Astrocyte of the cerebellum (primary cell): ENCODE measurements around the gene RPS6KA2.

Source experiments
- DNase-seq: peaks from one replicate; pipeline ENCODE4 v3.0.0-alpha.2; 2011; ENCODE audit warnings: low read depth
- H3K4me3 ChIP-seq: 2 replicates; pipeline ENCODE4 v1.5.1; 2011; ENCODE audit warnings: mild to moderate bottlenecking, low read depth, low read length, moderate library complexity
- in situ Hi-C: cut with HindIII; loops from 2 replicates; pipeline ENCODE4 v1.10.0; 2017; ENCODE audit warnings: low sequenced_read_pairs
- TF ChIP-seq, protein P1 (sequence below): IDR thresholded peaks from 2 replicates; pipeline ENCODE4 v1.5.1; 2012; ENCODE audit warnings: low read length, low read depth, moderate library complexity, mild to moderate bottlenecking; ENCODE audit errors: missing control alignments

Gene RPS6KA2

DNA sequence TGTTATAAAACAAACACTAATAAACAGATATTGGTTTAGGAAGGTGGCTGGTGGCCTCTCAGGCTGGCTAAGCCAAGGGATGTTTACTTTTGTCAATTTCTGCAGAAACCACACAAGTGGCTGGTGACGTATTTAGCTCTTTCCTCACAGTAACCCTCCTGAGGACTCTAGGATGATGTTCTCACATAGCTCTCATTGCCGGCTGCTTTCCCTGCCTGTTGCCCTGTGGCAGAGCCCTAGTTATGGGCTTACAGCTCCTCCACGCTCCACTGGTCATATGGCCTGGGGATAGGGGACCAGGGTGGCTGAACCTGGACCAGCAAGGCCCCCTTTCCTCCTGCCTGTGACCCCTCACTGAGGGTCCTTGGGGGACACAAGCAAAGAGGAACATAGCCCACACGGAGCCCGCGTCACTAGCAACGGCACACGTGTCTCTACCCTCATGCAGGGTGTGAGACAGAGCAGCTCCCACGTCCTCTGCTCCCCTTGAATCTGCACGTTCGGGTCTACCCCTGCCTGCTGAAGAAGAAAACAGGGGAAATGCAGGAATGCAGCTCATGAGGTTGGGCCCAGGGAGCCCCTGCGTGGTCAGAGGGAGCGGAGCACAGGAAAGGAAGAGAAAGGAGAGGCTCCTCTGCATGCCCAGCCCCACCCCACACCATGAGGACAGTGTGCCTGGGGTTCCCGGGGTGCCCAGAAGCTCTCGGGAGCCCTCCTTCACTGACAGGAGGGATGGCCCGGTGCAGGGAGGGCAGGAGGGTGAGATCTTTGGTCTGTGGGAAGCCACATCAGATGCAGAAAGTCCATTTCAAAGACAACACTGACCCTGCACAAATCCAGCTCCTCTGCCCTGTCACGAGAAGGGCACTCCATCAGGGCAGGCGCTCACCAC, 54.4 kb downstream of the RPS6KA2 start:
- no peak for DNase-seq
- no peak overlapping the region for H3K4me3 ChIP-seq
- TF ChIP-seq, protein P1, sequence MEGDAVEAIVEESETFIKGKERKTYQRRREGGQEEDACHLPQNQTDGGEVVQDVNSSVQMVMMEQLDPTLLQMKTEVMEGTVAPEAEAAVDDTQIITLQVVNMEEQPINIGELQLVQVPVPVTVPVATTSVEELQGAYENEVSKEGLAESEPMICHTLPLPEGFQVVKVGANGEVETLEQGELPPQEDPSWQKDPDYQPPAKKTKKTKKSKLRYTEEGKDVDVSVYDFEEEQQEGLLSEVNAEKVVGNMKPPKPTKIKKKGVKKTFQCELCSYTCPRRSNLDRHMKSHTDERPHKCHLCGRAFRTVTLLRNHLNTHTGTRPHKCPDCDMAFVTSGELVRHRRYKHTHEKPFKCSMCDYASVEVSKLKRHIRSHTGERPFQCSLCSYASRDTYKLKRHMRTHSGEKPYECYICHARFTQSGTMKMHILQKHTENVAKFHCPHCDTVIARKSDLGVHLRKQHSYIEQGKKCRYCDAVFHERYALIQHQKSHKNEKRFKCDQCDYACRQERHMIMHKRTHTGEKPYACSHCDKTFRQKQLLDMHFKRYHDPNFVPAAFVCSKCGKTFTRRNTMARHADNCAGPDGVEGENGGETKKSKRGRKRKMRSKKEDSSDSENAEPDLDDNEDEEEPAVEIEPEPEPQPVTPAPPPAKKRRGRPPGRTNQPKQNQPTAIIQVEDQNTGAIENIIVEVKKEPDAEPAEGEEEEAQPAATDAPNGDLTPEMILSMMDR, result no peak
- in situ Hi-C loops, result no loop called here

DNA sequence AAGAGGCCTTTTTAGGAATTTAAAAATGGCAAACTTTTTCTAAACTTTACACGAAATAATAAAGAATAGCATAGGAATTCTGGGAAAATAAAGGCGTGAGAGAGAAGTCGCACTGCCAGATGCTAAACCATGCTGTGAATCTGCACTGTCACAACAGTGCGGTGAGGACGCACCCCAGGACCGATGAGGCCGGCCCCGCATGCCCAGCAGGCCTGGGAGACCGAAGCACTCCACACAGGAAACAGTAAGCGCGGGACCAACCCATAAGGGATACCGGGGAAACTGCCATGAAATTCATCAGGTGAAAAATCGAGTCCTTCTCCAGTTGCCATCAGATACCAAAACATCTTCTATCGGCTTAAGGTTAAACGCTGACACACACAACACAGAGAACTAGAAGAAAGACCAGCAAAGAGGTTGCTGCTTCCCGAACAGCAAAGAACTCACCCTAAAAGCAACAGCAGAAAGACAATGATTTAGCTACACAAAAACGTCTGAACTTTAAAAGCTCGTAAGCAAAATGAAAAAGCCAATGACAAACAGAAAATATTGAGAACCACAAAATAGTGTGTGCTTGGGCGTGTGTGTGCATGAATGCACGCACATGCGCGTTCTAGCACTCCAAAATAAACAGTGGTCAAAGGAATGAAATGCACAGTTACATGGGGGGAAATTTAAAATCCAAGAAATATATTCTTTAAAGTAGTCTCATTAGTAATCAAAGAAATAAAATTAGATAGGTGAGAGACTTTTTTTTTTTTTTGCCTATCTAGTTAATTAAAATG, 55.9 kb downstream of the RPS6KA2 start:
- TF ChIP-seq, protein P1, result no peak
- DNase-seq, result no peak
- no peak overlapping the region for H3K4me3 ChIP-seq
- in situ Hi-C loops, result no loop called here

DNA sequence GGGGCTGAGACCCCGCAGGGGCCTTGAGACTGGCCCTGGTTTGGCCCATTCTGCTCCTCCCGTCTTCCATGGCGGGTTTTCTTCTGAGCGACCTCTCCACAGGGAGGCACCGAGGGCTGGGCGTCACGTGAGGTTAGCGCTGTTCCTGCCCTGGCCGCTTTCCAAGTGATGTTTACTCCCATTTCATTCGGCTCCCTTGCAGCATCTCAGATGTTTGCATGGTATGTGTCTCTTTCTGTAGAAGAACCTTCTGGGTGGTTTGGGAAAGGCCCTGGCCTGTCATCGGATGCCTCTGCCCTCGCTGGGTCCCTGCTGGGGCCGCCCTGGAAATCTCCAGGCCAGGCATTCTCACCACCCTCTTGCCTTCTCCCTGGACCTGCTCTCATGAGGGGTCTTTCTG, 57.8 kb downstream of the RPS6KA2 start:
- in situ Hi-C loops, result no loop called here
- no peak for DNase-seq
- TF ChIP-seq, protein P1, result no peak
- H3K4me3 ChIP-seq, result no peak overlapping the region

DNA sequence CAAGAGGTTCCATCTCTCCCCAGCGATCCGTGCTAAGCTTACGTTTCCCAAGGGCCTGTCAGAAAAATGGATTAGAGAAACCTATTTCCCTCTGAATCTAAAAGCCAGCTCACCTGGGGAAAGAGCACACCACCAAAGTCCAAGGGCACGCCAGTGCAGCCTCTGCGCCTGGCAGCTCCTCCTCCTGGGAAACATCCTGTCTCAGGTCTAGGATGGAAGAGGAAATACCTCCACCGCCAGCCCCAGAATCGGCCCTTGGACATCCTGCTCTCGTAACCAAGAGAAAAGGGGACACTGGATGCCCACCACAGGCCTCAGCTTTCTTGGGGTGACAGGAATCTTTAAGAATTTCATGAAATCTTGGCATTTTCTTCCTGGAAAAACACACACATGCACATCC, 59.2 kb downstream of the RPS6KA2 start:
- DNase-seq, result no peak
- TF ChIP-seq, protein P1, result no peak
- in situ Hi-C loops, result no loop called here
- H3K4me3 ChIP-seq, result no peak overlapping the region

DNA sequence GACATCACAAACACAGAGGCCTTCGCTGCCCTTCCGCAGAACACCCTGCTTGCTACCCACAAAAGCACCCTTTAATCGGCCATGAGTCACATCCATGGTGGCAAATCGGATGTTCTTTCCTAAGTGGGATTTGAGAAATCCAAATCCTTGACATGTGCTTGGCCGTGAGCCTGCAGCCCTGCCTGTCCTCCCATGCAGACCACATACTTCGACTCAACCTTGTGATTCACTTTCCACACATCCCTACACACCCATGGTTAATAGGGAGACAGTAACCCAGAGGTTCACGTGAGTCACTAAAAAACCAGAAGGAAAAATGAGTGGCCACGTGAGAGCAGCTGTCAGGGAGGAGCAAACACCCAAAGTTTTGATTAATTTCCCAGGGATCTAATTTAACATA, 59.9 kb downstream of the RPS6KA2 start:
- H3K4me3 ChIP-seq, result no peak overlapping the region
- peak; percentile 81 for DNase-seq
- in situ Hi-C loops, result no loop called here
- TF ChIP-seq, protein P1, result no peak

DNA sequence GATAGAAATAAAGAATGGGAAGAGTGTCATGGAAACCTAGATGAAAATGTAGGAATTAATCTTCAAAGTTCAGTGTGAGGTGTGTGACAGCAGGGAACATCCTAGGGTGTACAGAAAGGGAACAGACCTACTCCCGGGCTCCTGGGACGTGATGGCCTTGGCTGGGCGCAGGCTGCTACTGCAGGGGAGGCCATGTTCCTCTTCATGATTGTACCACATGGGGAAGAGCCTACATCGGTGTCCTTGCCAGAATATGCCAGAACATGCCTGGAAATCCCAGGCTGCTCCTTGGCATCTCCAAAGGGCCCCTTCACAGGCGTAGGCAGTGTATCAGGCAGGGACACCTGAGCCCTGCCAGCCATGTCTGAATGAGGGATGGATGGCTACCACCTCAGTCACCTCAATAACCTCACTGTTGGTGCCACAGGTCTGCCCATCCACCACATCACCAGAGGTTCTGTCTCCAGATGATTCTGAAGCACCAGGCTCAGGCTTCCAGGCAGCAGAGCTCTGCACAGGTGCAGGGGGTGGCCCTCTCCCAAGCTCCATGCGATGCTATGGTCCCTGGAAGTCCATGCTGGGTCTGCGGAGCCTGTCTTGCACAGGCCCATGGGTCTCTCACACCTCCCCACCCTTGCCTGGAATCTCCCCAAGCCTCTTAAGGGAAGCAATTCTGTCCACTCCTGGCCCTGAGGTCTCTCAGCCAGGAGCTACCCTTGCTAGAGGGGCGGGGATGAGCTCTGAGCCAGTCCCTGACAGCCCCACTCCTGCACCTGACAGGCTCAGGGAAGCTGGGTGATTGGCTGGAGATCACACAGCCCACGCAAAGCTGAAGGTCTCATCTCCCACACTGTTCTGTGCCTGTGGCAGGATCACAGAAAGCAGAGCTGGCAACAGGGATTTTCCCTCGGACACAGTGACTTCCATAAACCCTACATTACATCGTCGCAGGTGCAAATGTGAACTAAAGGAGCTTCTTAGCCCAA, 60.7 kb downstream of the RPS6KA2 start:
- TF ChIP-seq, protein P1, result no peak
- no peak for DNase-seq
- in situ Hi-C loops, result no loop called here
- H3K4me3 ChIP-seq, result no peak overlapping the region
